HG03378 (cell line): ENCODE results near the gene SPRN.
"Not testable (repeated sequence)": the region's sequence is repeated elsewhere in the genome, so short reads cannot be mapped to it uniquely, and the experiment has no call there.

Source experiments
- ATAC-seq: cut with Tn5 transposase; IDR thresholded peaks from one replicate; pipeline ENCODE4 v1.9.1; 2021; ENCODE audit warnings: mild to moderate bottlenecking, moderate library complexity; ENCODE audit not compliant: unreplicated experiment

The SPRN gene

GRCh38 chr10:133440633-133441285, 16.3 kb upstream of the SPRN start:
- ATAC-seq, result no peak

- ATAC-seq, result no peak
Measured at GRCh38 chr10:133439517-133440461, 15.4 kb upstream of the SPRN start.

- ATAC-seq, result no peak
Measured at GRCh38 chr10:133438711-133439273, 14.4 kb upstream of the SPRN start.

GRCh38 chr10:133432789-133433188, 8.4 kb upstream of the SPRN start:
- ATAC-seq, result not testable (repeated sequence)

- not testable (repeated sequence) for ATAC-seq
Measured at GRCh38 chr10:133431888-133432613, 7.6 kb upstream of the SPRN start.

GRCh38 chr10:133429571-133429970, 5.1 kb upstream of the SPRN start:
- not testable (repeated sequence) for ATAC-seq

GRCh38 chr10:133424102-133424501, 323 bp downstream of the SPRN start:
- ATAC-seq, result not testable (repeated sequence)

GRCh38 chr10:133422807-133423771, 1.3 kb downstream of the SPRN start:
- ATAC-seq, result no peak

GRCh38 chr10:133422223-133422806, 2.1 kb downstream of the SPRN start:
- ATAC-seq, result no peak

GRCh38 chr10:133421336-133422222, 2.8 kb downstream of the SPRN start:
- ATAC-seq, result no peak

- ATAC-seq, result no peak
Measured at GRCh38 chr10:133420579-133420978, 3.8 kb downstream of the SPRN start.

GRCh38 chr10:133420028-133420427, 4.4 kb downstream of the SPRN start:
- ATAC-seq, result no peak

GRCh38 chr10:133419211-133419950, 5.0 kb downstream of the SPRN start:
- no peak for ATAC-seq

GRCh38 chr10:133418289-133418993, 6.0 kb downstream of the SPRN start:
- no peak for ATAC-seq

- no peak for ATAC-seq
Measured at GRCh38 chr10:133415752-133416151, 8.7 kb downstream of the SPRN start.

GRCh38 chr10:133414401-133414800, 10.0 kb downstream of the SPRN start:
- ATAC-seq, result not testable (repeated sequence)

GRCh38 chr10:133412381-133412711, 12.1 kb downstream of the SPRN start:
- no peak for ATAC-seq
